ENCODE measurements around the gene MTMR6. TPM values are rescaled to one million over a fixed set of nuclear protein-coding genes. Genes with fewer than 3 reads are reported as not detected.
A peak's percentile ranks its signal among the peaks of the same experiment; 100 is the strongest.
"Not testable (repeated sequence)": the region's sequence is repeated elsewhere in the genome, so short reads cannot be mapped to it uniquely, and the experiment has no call there.

The MTMR6 gene
- total RNA-seq (2014; rRNA removed; shearing (Covaris generic)) = 20.3 and 20.6 TPM in 2 replicates

DNA sequence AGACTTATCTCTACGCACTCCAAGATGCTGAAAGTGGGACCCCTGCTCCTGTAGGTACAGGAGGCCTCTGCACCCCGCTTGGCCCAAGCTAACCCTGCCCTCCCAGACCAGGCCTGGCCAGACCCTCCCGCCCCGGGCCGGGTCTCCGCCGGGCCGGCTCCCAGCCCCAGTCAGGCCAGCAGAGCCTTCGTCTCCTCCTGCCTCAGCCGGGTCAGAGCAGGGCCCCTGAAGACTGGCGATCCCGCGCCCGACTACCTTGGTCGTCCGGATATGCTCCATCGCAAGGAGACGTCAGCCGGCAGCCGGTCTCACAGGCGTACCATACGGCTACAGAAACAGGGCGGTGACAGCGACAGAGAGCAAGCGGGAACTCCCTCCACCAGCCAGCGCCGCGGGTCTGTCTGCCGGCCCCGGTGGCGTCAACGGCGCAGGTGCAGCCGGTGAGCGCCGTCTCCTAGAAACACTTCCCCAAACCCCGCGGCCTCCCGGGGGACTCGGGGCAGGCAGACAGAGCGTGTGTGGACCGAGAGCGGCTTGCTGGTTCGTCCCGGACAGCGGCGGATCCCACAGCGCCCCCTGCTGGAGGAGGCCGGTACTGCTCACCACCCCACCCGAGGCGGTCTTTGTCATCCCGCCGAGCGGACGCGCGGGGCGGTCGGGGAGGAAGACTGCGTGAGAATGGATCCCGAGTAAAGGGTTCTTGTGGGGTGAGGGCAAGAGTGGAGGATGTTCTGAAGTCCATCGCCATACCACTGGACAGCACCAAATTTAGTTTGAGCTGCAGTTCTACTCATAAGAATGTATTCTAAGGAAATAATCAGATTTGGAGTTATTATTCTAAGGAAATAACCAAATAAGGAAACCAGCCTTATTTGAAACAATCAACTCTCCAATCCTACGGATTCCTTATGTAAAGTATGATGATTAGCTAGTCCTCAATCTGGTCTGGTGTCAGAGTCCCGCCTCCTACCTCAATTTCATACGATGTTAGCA is at the start of gene MTMR6:
MTMR6 (minus strand) TSS at position 520 of the 993 bp plus-strand sequence; CDS start at position 279, 241 bp downstream.
- DNase-seq (ENCODE audit: low read depth) = peak; percentile 87

DNA sequence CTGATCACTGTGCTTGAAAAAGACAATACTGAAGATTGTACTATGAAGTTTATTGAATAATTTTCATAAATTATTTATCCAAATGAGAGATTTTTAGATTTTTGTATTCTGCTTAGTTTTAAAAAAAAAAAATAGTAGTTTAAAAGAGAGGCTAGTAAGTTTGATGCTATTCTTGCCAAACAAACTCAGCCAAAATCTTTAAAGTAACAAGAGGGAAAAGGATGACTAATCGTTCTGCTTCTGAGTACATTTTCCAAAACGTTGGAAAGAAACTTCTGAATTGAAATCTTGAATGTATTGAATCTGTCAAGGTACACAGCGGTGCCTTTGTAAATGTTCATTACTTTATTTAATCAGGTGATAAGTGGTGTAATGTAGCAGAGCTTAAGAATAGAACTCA is 48.6 kb upstream of the MTMR6 start:
- no peak for DNase-seq (ENCODE audit: low read depth)

DNA sequence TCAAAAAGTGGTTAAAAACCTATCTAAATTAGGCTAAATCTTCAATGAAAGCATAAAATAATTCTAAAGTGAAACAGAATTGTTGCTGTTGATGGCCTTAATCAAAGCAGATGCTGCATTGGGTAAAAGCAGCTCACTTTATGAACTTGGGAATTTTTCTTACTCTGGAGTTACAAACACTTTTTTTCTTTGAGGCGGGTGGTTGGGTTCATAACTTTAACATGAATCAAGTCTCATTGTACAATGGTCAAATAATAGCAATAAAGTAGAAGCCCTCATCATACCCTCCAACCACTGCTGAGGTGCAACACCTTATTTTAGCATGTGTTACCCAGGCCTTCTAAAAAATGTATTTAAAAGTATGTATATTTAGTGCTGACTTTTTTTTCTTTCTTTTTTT is 43.3 kb upstream of the MTMR6 start:
- no peak for DNase-seq (ENCODE audit: low read depth)

GRCh38 chr13:25329706-25330105 is 42.4 kb upstream of the MTMR6 start:
- DNase-seq (ENCODE audit: low read depth) = no peak

- DNase-seq (ENCODE audit: low read depth) = no peak
Observed at GRCh38 chr13:25324100-25324499, 36.8 kb upstream of the MTMR6 start.

GRCh38 chr13:25319771-25320170 is 32.5 kb upstream of the MTMR6 start:
- DNase-seq (ENCODE audit: low read depth) = no peak

GRCh38 chr13:25318946-25319345 is 31.7 kb upstream of the MTMR6 start:
- DNase-seq (ENCODE audit: low read depth) = not testable (repeated sequence)

DNA sequence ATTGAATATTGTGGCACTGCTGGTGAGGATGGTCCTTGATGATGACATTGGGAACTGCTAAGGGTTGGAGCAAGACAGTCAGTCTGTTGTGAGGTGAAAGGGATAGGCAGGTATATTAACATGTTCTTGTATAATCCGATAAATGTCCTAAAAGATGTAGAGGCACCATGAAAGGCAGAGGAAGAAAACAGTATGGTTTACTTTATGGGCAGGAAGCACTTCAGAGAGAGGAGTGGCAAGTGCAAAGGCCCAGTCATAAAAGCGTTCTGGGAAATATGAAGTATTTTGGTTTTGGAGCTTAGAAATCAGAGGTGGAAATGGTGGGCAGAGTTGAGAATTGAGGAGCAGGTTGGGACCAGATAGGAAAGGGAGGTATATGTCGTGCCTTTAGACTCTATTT is 23.6 kb upstream of the MTMR6 start:
- DNase-seq (ENCODE audit: low read depth) = no peak

DNA sequence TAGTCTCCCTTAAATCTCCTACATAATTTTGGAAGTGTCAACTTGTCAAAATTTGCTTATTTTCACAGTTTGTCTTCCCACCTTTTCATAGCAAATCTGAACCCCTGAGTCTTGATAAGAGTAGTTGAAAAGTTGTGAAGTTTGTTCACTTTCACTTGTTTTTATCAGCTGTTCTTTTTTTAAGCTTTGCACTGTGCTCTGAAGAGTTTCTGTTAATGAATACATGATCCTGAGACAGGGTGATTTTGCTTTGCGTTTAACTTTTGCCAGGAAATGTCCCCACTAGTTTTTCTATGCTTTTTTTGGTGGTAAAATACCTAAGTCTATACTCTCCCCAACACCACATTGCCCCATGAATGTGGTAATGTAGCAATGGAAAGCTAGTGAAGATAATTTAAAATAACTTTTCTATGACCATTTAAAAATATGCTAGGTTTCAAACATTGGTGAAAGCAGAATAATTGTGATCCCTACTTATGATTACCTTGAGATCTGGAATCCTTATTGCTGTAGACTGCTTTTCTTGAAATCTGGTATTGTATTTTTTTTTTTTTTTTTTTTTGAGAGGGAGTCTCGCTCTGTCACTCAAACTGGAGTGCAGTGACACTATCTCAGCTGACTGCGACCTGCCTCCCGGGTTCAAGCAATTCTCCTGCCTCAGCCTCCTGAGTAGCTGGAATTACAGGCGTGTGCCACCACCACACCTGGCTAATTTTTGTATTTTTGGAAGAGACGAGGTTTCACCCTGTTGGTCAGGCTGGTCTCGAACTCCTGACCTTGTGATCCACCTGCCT is 19.6 kb upstream of the MTMR6 start:
- DNase-seq (ENCODE audit: low read depth) = no peak

DNA sequence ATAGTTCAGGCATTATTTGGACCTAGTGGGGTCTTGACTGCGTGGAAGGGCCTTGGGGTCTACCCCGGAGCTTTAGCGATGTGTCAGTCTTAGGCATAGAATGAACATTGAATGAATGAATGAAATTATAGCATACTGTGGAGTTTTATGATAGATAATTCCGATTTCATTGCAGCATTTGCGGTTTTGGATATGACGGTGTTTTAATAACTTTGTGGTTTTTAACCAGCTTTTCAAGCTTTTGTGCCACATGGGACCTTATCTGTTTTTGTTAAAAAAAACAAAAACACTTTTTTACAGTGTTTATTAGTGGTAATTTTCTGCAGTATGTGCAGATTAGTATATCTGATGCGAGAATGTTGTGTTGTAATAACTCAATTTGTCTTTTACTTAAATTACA is 14.8 kb upstream of the MTMR6 start:
- no peak for DNase-seq (ENCODE audit: low read depth)

GRCh38 chr13:25301347-25302113 is 14.2 kb upstream of the MTMR6 start, which contains the start of gene NUP58:
TSS of gene NUP58 (plus strand) at chr13:25301625. CDS start at chr13:25301774, 149 bp downstream.
- DNase-seq (ENCODE audit: low read depth) = peak; percentile 95

DNA sequence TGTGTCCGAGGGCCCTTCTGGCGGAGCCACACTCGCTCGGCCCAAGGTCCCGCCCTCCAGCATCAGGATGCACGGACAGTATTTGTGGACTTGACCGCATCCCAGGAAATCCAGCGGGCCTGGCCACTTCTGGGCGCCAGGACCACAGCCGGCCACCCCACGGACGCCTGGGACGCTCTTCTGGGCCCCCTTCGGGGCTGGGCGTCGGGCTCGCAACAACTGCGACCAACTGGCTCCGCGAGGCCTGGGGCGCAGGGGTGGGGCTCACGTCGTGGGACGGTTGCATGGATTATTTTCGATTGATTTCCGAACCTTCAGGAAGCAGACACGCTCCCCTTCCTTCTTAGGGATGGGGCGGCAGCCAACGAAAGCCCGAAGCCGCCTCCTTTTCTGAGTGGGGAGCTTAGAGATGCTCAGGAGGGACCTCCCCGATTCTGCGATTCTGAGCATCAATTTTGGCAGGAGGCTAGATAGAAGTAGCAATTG is 13.6 kb upstream of the MTMR6 start:
- DNase-seq (ENCODE audit: low read depth) = no peak

GRCh38 chr13:25295701-25296100 is 8.4 kb upstream of the MTMR6 start:
- no peak for DNase-seq (ENCODE audit: low read depth)

DNA sequence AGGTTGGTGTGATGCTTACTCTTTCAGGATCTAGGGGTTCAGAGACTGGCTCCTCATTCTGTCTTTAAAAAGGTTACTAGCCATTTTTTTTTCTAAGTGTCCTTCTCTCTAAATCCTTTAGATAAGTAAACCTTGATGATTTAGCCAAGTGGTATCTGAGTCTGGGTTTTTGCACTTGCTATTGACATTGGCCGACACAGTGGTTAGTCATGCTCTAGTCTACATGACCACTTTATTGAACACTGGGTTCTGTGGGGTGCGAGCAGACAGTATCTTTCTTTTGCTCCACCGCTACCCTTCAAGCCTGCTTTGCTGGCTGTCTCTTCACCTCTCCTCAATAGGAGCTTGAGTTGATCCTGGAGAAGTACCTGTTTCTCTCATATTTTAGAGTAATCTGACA is 7.9 kb upstream of the MTMR6 start:
- DNase-seq (ENCODE audit: low read depth) = no peak

GRCh38 chr13:25292301-25292700 is 5.0 kb upstream of the MTMR6 start:
- no peak for DNase-seq (ENCODE audit: low read depth)

DNA sequence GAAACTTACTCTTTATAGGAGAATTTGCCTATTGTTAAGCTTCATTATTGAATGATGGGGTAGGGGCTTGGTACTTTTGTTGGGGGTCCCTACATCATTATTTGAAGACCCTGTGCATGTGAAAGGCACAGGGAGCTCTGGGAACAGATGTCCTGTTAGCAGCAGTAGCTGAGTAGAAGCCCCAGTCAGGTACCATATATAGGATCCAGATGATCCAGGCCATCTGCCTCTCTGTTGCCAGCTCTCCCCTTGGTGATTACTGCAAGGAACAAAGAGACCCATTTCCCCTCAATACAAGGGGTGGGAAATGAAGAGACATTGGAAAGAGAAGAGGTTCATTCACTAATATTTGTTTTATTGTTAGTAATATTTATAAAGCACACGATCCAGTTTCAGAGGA is 4.4 kb upstream of the MTMR6 start:
- DNase-seq (ENCODE audit: low read depth) = no peak

DNA sequence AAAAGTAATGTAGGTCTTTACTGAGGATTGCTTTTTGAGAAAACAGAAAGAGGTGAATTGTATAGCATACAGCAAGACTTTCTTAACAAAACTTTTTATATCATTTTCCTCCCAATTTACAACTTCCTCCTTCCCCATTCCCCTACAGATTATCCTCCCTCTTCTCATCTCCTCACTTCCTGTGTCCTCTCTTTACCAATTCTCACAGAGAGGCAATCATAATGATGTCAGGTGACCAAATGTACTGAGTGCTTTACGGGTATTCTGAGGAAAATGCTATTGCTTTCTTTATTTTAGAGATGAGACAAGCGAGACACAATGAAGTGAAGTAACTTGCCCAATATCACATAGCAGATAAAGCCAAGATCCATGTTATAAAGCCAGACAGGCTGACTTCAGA is 1.7 kb upstream of the MTMR6 start:
- no peak for DNase-seq (ENCODE audit: low read depth)

DNA sequence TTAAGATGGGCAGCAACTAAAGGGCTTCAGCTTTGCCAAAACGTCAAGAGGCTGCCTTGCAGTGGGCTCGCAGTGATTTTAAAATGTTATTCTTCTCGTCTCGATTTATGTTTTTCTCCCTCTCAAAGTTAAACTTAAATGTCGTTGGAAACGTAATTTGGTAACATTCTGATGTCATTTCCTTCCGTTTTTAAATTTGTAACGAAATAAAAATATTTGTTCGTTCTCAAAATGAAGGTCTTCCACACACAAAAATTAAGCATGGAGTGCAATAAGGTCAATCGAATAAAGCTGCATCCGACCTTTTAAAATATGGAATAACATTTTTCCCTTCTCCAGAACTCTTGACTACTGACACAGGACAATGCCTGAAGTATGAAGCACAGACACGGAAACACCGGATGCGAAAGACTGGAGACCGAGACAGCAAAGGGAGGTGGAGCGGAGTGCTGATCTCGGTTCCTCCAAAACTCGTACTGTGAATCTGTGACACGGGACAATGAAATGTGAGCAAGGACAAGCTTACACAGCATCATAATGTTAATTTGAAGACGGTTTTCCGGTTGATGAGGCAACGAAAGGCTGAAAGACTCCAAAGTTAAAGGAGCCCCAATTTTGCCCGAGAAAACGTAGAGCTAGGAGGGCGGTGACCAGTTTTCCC is 850 bp downstream of the MTMR6 start:
- peak; percentile 44 for DNase-seq (ENCODE audit: low read depth)

DNA sequence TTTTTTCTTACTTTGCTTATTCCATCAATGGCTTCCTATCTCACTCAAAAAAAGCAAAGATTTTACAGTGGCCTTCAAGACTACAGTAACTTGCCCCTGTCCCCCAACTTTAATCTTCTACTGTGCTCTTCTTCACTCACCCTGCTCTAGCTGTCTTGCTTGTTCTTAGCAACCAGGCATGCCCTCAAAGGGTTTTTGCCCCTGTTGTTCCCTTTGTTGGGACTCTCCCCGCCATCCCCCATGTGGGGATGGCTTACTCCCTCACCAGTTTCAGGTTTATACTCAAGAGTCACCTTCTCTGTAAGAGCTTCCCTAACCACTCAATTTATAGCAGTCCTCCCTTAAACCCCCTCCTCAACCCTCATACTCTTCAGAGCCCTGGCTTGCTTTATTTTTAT is 5.4 kb downstream of the MTMR6 start:
- DNase-seq (ENCODE audit: low read depth) = no peak

DNA sequence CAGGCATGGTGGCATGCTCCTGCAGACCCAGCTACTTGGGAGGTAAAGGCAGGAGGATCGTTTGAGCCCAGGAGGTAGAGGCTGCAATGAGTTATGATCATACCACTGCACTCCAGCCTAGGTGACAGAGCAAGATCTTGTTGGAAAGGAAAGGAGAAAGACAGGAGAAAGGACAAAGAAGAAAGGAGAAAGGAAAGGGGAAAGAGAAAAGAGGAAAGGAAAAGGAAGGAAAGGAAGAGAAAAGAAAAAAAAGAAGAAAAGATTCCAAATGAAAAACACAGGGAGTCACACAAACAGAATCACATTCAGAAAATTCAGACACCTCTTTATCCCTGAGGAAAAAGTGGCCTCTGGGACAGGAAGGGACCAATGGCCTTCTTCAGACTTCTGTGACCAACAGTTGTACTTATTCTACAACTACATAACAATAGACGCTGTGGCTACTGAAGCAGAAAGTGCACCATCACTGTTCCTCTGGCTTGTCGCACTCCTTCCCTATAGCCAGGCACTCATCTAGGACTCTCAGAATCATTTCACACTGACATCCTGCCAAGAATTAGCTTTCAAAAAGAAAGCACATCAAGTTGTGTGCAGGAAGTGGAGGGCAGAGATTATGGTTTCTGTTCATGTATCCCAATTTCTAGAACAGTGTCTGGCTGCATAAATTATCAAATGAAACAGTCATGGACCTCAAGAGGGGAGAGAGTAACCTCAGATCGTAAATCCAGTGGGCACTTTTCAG is 5.9 kb downstream of the MTMR6 start:
- DNase-seq (ENCODE audit: low read depth) = no peak

Measured in Daoy (cell line).